ENCODE measurements around the gene PGRMC1. TPM values are rescaled to one million over a fixed set of nuclear protein-coding genes. Genes with fewer than 3 reads are reported as not detected.

Gene PGRMC1
- total RNA-seq, 2 experiments from 2014 or later, result 14.9 to 16.0 TPM

DNA sequence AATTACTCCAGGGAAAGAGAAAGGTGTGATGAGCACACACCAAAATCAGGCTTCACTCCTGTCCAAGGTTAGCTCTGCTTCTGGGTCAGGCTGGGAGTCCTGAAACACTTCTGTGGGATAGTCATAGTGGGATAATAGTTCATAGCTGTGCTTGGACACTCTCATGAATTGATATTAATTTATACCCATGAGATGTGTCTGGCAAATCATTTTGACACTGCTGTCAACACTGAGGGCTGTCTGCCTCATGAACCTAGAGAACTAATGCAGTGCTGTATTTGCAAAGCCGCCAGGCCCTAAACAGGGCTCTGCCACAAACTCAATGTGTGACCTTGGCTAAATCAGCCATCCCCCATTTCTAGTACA, 24.5 kb upstream of the PGRMC1 start:
- no peaks in the 10 kb centered on the region for H3K27me3 ChIP-seq (ENCODE audit: control insufficient read depth in 1 of 2, insufficient read depth in 2 of 2, low read length in 2 of 2)
- intact Hi-C loops (cut with DNase I, micrococcal nuclease), result no loop called here
- CTCF ChIA-PET, result no interaction called here
- ATAC-seq (ENCODE audit: poor library complexity), result no peak
- no peaks in the 10 kb centered on the region for H3K4me1 ChIP-seq (ENCODE audit: insufficient read depth, low read length)
- no peaks in the 10 kb centered on the region for H3K36me3 ChIP-seq (ENCODE audit: insufficient read depth, low read length)
- Mint-ChIP-seq H3K4me1 (ENCODE audit: low read depth) (no peaks in the 10 kb centered on the region), H3K9me3 (no peaks in the 10 kb centered on the region), H3K27me3 (peaks cover 5% of the 10 kb centered on the region), H3K4me3 (no peak overlapping the region), H3K36me3 (ENCODE audit: low read depth) (no peaks in the 10 kb centered on the region), H3K27ac (no peak overlapping the region)
- H3K9me3 ChIP-seq (ENCODE audit: control insufficient read depth in 1 of 2, insufficient read depth in 1 of 2, low read length in 2 of 2), result no peaks in the 10 kb centered on the region
- TF ChIP-seq, protein P1, sequence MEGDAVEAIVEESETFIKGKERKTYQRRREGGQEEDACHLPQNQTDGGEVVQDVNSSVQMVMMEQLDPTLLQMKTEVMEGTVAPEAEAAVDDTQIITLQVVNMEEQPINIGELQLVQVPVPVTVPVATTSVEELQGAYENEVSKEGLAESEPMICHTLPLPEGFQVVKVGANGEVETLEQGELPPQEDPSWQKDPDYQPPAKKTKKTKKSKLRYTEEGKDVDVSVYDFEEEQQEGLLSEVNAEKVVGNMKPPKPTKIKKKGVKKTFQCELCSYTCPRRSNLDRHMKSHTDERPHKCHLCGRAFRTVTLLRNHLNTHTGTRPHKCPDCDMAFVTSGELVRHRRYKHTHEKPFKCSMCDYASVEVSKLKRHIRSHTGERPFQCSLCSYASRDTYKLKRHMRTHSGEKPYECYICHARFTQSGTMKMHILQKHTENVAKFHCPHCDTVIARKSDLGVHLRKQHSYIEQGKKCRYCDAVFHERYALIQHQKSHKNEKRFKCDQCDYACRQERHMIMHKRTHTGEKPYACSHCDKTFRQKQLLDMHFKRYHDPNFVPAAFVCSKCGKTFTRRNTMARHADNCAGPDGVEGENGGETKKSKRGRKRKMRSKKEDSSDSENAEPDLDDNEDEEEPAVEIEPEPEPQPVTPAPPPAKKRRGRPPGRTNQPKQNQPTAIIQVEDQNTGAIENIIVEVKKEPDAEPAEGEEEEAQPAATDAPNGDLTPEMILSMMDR (IDR thresholded peaks at IDR 0.05), result no peak
- no peak for DNase-seq
- H3K4me3 ChIP-seq (ENCODE audit: low read length), result no peak overlapping the region
- POLR2A ChIA-PET, result no interaction called here
- H3K27ac ChIP-seq (ENCODE audit: low read depth in 1 of 2, low read length in 2 of 2), result no peak overlapping the region

- DNase-seq (peak in 1 of 14 experiments; percentile 3), ATAC-seq (ENCODE audit: poor library complexity) (no peak)
- Histone ChIP-seq H3K27me3 (ENCODE audit: control insufficient read depth in 1 of 2, insufficient read depth in 2 of 2, low read length in 2 of 2) (no peaks in the 10 kb centered on the region), H3K9me3 (ENCODE audit: control insufficient read depth in 1 of 2, insufficient read depth in 1 of 2, low read length in 2 of 2) (no peaks in the 10 kb centered on the region), H3K27ac (ENCODE audit: low read depth in 1 of 2, low read length in 2 of 2) (no peak overlapping the region), H3K36me3 (ENCODE audit: insufficient read depth, low read length) (no peaks in the 10 kb centered on the region), H3K4me3 (ENCODE audit: low read length) (no peak overlapping the region), H3K4me1 (ENCODE audit: insufficient read depth, low read length) (no peaks in the 10 kb centered on the region)
- H3K4me1 Mint-ChIP-seq (ENCODE audit: low read depth), result no peaks in the 10 kb centered on the region
- H3K9me3 Mint-ChIP-seq, result no peaks in the 10 kb centered on the region
- peaks cover 23% of the 10 kb centered on the region for H3K27me3 Mint-ChIP-seq
- POLR2A ChIA-PET, result no interaction called here
- TF ChIP-seq, protein P1 (IDR thresholded peaks at IDR 0.05), result no peak
- no peak overlapping the region for H3K4me3 Mint-ChIP-seq
- intact Hi-C loops (cut with DNase I, micrococcal nuclease), result loop anchor here in 1 of 2 experiments (5.0 kb wide), 1 partner anchor 371 kb away; no protein-coding TSS in a partner anchor
- CTCF ChIA-PET, result no interaction called here
- no peaks in the 10 kb centered on the region for H3K36me3 Mint-ChIP-seq (ENCODE audit: low read depth)
- no peak overlapping the region for H3K27ac Mint-ChIP-seq
Observed at GRCh38 chrX:119218198-119218597, 17.9 kb upstream of the PGRMC1 start.

DNA sequence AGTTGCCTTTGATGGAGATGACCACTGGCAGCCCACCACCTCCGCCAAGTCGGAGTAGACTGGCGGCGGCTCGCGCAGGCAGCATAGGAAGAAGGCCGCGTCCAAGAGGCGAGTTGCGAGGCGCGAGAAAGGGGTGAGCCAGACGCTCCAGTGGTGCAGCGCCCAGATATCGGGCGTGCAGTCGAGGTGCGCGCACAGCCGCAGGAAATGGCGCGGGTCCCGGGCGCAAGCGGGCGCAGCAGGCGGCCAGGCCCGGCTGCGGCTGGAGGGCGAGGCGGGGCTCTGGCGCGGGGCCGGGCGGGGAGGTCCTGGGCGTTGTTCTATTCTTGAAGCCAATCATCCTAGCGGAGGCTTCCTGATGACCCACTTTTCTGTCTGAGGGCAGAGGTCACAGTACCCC, 13.2 kb upstream of the PGRMC1 start:
- Histone ChIP-seq H3K36me3 (ENCODE audit: insufficient read depth, low read length) (no peaks in the 10 kb centered on the region), H3K4me3 (ENCODE audit: low read length) (no peak overlapping the region), H3K27me3 (ENCODE audit: control insufficient read depth in 1 of 2, insufficient read depth in 2 of 2, low read length in 2 of 2) (no peaks in the 10 kb centered on the region), H3K9me3 (ENCODE audit: control insufficient read depth in 1 of 2, insufficient read depth in 1 of 2, low read length in 2 of 2) (no peaks in the 10 kb centered on the region), H3K4me1 (ENCODE audit: insufficient read depth, low read length) (no peaks in the 10 kb centered on the region), H3K27ac (ENCODE audit: low read depth in 1 of 2, low read length in 2 of 2) (no peak overlapping the region)
- TF ChIP-seq, protein P1 (IDR thresholded peaks at IDR 0.05), result no peak
- Mint-ChIP-seq H3K27ac (no peak overlapping the region), H3K4me1 (ENCODE audit: low read depth) (no peaks in the 10 kb centered on the region), H3K36me3 (ENCODE audit: low read depth) (no peaks in the 10 kb centered on the region), H3K27me3 (peaks cover 35% of the 10 kb centered on the region), H3K4me3 (no peak overlapping the region), H3K9me3 (no peaks in the 10 kb centered on the region)
- ATAC-seq (ENCODE audit: poor library complexity) (no peak), DNase-seq (no peak)
- POLR2A ChIA-PET, result no interaction called here
- intact Hi-C loops (cut with DNase I, micrococcal nuclease), result no loop called here
- CTCF ChIA-PET, result no interaction called here
